GM21526 (cell line): ENCODE measurements around the gene KIF14.
"Not testable (repeated sequence)": the region's sequence is repeated elsewhere in the genome, so short reads cannot be mapped to it uniquely, and the experiment has no call there.

Experiments used
- ATAC-seq: cut with Tn5 transposase; IDR thresholded peaks from one replicate; pipeline ENCODE4 v1.9.1; 2021; ENCODE audit warnings: moderate library complexity; ENCODE audit not compliant: unreplicated experiment, low FRiP score

The KIF14 gene

DNA sequence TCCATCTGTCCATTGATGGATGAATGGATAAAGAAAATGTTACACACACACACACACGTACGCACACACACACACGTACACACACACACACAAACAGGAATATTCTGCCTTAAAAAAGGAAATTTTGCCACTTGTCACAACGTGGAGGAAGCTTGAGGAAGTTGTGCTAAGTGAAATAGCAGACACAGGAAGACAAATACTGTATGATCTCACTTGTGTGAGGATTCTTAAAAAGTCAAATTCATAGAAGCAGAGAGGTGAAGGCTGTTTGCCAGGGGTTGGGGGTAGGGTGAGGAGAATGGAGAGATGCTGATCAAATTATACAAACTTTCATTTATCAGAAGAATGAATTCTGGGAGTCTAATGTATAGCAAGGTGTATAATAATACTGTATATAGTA lies 73.2 kb downstream of the KIF14 start:
- ATAC-seq, result no peak

GRCh38 chr1:200546577-200546976 lies 74.0 kb downstream of the KIF14 start:
- no peak for ATAC-seq

- ATAC-seq, result no peak
Measured at GRCh38 chr1:200542162-200542561, 78.4 kb downstream of the KIF14 start.

- ATAC-seq, result no peak
Measured at GRCh38 chr1:200540281-200540680, 80.3 kb downstream of the KIF14 start.

GRCh38 chr1:200538179-200538578 lies 82.4 kb downstream of the KIF14 start:
- ATAC-seq, result no peak

GRCh38 chr1:200535605-200536004 lies 84.9 kb downstream of the KIF14 start:
- no peak for ATAC-seq

- no peak for ATAC-seq
Measured at GRCh38 chr1:200530623-200531261, 89.8 kb downstream of the KIF14 start.

DNA sequence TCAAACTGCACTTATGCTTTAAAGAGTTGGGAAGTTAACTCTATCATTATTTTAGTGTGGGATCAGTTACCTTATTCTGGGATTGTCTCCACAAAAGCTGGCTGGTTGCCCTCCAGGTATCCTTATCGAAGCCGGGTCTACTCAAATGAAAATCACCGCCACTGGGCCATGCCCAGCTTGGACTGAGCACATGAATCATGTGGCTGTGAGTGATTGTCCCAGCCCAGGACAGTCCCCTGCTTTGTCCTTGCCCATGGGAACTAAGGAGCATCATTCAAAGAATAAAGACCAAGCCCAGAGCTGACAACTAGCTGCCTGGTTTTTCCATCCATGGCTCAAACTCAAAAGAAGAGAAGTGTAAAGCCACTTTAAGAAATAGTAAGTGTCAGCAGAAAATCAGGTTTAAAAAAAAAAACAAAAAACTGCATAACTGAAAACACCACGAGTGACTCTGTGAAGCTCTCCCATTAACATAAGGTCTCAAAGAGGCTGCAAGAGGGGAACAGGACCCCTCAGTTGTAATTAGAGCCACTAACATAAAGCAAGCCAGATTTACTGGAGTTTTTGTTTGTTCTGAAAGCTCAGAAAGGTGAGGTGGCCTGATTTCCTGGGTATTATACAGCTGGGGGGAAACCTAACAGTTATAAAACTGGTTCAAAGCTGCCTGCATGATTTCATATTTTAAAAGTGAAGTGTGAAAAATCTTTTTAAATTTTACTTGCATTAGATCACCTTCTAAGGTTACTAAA lies 91.5 kb downstream of the KIF14 start:
- no peak for ATAC-seq

- ATAC-seq, result no peak
Measured at GRCh38 chr1:200527670-200528069, 92.9 kb downstream of the KIF14 start.

GRCh38 chr1:200526709-200527612 lies 93.6 kb downstream of the KIF14 start:
- ATAC-seq, result no peak

DNA sequence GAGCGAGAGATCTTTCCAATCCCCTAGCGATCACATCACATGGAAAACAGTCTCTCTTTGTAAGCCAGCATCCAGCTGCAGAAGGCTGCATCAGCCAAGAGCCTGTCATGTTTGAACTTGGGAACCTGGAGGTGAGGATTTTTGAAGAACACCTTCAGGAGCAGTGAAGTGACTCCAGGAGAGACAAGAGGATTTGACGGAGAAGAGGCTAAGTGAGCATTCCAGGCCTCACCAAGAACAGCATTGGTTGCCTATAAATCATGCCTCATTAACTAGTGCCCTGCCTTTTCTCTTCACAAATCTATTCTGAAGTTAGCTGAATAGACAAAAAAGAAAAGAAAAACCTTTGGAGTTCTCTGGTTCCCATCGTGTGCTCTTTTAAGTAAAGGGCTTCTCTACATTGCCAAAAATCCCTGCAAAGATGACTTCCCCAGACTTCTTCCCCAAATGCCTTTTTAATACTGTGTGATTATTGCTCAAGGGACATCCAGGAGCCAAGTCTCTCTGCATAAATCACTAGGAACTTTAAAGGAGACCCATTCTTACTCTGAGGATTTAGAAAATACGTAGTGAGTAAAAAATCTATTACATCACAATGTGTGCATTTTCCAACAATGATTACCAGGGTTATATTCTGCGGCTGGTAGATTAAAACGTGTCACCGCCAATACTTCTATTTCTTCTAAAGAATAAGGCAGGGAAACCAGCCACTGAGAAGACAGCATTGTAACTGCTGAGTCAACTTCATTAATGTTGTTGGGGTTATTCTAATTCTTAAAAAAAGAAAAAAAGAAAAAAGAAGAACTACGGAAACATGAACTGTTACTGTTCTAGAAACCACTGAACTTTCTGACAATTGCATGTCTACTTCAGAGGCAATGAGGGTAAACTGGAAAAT lies 95.2 kb downstream of the KIF14 start:
- ATAC-seq, result no peak

GRCh38 chr1:200524551-200524950 lies 96.0 kb downstream of the KIF14 start:
- ATAC-seq, result not testable (repeated sequence)

GRCh38 chr1:200524092-200524491 lies 96.5 kb downstream of the KIF14 start:
- ATAC-seq, result no peak

DNA sequence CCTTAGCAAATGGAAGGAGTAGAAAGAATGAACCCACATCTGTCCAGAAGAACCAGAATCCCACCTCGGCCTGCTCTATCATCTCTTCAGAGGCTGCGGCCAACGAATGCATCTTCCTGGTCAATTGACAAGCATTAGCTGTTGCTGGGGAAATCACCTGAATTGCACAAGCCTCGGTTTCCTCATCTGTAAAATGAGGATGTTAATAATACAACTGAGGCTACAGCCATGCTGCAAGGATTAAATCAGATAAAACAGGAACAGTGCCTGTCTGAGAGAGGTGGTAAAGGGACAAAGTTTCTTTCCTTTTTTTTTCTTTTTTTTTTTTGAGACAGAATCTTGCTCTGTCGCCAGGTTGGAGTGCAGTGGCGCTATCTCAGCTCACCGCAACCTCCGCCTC lies 99.8 kb downstream of the KIF14 start:
- ATAC-seq, result no peak

GRCh38 chr1:200518524-200518923 lies 102.0 kb downstream of the KIF14 start:
- no peak for ATAC-seq

DNA sequence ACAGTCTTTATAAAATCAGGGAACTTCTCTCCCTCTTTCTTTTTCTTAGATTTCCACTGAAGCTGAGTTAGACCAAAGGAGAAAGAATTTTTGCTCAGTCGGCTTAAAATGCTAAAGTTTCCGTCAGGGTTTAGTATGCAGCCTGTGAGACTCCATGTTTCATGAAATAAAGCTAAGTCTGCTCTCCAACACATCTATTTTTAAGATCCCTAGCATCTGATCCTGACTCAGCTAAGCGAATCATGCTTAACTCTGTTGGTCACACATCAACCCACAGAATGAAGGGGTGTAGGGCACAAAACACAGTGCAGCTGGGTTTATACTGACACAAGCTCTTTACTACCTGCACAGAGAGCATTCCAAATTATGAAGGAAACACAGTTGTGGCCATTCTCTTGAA lies 108.4 kb downstream of the KIF14 start:
- ATAC-seq, result no peak

- ATAC-seq, result peak; percentile 87
Measured at GRCh38 chr1:200510228-200510623, 110.3 kb downstream of the KIF14 start.

DNA sequence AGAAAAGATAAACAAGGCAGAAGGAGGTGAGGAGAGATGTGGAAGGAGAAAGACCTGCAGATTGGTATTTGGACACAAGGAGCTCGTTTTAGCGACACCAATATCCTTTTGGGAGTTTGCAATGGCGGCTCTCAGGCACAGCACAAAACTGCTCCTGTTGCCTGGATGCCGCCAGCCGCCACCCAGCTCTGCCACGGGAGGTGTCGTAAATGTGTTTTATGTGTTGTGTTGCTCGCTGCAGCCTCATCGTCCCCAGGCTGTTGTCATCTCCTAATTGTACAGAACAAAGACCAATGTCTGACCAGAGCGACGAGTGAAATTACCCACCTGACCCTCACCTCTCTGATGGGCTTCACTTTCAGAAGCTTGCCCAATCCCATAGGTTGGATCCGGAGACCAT lies 114.1 kb downstream of the KIF14 start:
- ATAC-seq, result no peak

DNA sequence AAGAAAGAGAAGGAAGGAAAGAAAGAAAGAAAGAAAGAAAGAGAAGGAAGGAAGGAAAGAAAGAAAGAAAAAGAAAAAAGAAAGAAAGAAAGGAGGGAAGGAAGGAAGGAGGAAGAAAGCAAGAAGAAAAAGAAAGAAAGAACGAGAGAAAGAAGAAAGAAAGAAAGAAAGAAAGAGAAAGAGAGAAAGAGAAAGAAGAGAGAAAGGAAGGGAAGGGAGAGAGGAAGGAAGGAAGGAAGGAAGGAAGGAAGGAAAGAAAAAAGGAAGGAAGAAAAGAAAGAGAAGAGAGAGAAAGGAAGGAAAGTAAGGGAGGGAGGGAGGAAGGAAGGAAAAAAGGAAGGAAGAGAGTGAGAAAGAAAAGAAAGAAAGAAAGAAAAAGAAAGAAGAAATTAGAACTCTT lies 115.3 kb downstream of the KIF14 start:
- ATAC-seq, result no peak
